GM19351 (cell line): ENCODE data around the gene FAM162B.
"Not testable (repeated sequence)": the region's sequence is repeated elsewhere in the genome, so short reads cannot be mapped to it uniquely, and the experiment has no call there.

ENCODE experiments used
- ATAC-seq: cut with Tn5 transposase; IDR thresholded peaks from one replicate; pipeline ENCODE4 v1.9.1; 2021; ENCODE audit warnings: mild to moderate bottlenecking, moderate library complexity; ENCODE audit not compliant: unreplicated experiment

Gene FAM162B

GRCh38 chr6:116730513-116730912 is 35.0 kb downstream of the FAM162B start:
- ATAC-seq, result no peak

- no peak for ATAC-seq
Observed at GRCh38 chr6:116726947-116727346, 38.6 kb downstream of the FAM162B start.

- ATAC-seq, result no peak
Observed at GRCh38 chr6:116714761-116715160, 50.8 kb downstream of the FAM162B start.

GRCh38 chr6:116714296-116714695 is 51.2 kb downstream of the FAM162B start:
- no peak for ATAC-seq

GRCh38 chr6:116705917-116706316 is 59.6 kb downstream of the FAM162B start:
- ATAC-seq, result no peak

- not testable (repeated sequence) for ATAC-seq
Observed at GRCh38 chr6:116703888-116704287, 61.6 kb downstream of the FAM162B start.
